Mucosa of gallbladder (tissue), 1 donor: Measurements from ENCODE around the gene TPCN2. TPM values are rescaled to one million over a fixed set of nuclear protein-coding genes. Genes with fewer than 3 reads are reported as not detected.

Experiments used
- DNase-seq: peaks from one replicate; pipeline ENCODE4 v3.0.0-alpha.2; 2020; ENCODE audit warnings: low spot score
- total RNA-seq: library from RNA; stranded (reverse); gene quantifications from one replicate; pipeline ENCODE4 v1.2.1, GENCODE V29; 2021
- donor health status: DM: no; HTN: no; CAD: no.

Gene TPCN2
- total RNA-seq, 1 donor from 2014 or later = 29.1 TPM

- DNase-seq = no peak
Measured at GRCh38 chr11:69094111-69094914, 45.6 kb downstream of the TPCN2 start.

GRCh38 chr11:69094915-69095290 lies 46.2 kb downstream of the TPCN2 start:
- DNase-seq = no peak

DNA sequence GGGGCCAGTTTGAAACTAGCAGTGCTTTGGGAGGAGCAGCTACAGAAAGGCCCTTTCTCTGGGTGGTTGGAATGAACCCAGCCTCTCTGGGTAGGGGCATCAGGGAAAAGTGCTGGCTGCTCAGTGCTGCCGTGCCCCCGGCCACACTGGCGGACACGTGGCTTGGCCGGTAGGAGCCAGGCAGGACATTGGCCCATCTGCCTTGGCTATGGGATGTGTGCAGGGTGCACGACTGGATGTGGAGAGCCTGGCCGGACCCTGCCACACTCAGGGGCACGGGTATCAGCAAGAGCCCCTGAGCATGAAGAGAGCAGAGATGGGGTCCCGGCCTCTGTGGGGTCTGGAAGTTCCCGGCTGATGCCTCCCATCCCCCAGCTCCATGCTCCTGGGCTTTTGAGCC lies 46.6 kb downstream of the TPCN2 start:
- DNase-seq = no peak

DNA sequence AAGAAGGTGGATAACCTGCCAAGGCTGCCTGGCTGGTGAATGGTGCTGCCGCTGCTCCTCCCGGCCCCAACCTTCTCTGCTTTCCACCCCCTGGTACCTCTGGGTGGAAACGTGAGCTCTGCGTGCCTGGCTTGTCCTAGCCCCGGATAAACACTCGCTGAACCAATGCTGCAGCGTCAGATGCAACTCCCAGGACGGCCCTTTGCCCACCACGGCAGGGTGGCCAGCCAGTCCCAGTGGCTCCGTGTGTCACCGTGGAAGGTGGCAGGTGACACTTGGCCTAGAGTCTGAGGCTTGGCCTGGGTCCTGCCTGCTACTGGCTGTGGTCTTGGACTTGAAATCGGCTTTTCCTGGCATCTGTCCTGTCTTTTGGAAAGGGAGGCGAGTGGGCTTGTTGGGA lies 47.7 kb downstream of the TPCN2 start:
- DNase-seq = no peak

GRCh38 chr11:69097263-69097662 lies 48.5 kb downstream of the TPCN2 start:
- DNase-seq = no peak

DNA sequence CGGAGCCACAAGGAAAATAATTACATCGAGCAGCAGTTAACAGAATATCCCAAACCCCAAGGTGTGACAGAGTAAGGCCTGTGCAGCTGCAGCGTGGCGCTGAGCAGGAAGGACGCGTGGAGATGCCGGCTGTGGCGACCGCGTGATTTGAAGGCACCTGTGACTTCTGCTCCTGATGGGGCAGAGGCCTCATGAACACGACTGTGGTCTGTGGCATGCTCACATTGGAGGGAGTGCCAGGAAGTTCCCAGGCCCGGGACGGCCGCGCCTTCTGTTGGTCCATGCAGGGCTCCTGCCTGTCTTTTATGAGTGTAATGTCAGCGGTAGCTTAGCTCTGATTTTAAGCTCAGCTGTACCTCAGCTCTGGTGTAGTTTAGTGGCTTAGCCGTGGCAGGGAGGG lies 50.4 kb downstream of the TPCN2 start:
- DNase-seq = no peak

- no peak for DNase-seq
Measured at GRCh38 chr11:69100454-69101114, 51.9 kb downstream of the TPCN2 start.

DNA sequence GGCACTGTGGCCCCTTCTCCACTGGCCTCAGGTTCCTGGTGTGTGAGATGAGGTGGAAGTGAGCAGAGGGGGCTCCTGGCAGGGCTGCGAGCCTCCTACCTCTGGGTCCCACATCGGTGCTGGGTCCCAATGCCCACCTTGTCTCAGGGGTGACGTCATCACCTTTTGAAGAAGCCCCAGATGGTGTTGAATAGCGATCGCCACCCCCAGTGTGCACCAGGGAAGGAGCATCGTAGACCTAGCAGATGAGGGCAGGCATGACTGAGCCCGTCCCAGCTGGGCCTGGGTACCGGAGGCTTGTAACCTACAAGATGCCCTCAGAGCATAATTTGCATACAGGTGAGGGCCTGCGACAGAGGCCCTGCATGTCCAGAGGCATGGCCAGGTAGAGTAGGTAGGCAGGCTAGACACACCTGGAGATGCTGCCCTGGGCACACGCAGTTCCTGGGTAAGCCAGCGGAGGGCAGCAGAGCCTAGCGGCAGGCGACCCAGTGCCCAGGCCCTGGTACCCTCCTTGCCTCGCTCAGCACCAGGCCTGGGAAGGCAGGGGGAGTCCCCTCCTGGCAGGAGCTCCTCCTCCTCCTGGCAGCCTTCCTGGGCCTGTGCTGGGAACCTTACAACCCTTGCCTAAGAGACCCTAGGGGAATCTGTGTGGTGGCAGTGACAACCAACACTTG lies 52.5 kb downstream of the TPCN2 start:
- DNase-seq = peak; percentile 69

- no peak for DNase-seq
Measured at GRCh38 chr11:69101792-69102695, 53.3 kb downstream of the TPCN2 start.

DNA sequence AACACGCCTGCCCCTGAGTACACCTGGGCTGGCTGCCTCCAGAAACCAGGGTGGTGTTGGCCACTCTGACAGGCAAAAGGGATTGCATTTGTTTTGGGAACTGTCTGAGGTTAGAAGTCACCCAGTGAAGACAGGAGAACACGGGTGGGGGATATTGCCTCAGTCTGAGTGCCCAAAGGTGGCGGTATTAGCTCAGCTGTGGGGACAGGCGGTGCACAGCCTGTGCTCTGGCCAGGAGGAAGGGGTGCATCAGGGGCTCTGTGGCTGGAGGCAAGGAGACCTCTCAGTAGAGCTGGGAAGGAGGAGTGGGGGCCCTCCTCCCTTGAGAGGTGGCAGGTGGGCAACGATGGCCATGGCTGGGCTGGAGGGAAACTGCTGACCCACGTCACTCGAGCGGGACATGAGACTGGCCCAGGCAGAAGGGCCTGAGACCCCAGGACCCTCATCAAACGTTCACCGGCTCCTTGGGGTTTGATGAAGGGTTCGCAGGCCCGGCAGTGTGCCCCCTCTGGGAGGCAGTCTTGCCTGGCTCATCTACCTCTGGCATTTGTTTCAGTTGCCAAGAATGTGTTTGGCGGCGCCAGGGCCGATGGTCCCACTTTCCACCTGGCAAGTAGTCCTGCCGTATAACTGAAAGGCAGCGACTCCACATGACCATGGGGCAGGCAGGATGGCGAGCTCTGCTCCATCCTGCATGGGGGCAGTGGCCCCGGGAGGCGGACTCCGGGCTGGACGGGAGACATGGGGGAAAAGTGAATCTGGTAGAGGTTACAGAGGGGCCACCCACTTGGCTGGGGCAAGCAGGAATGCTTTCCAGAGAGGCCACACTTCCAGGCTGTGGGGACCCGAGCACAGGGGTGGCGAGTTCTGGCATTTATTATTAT lies 54.2 kb downstream of the TPCN2 start:
- DNase-seq = no peak

DNA sequence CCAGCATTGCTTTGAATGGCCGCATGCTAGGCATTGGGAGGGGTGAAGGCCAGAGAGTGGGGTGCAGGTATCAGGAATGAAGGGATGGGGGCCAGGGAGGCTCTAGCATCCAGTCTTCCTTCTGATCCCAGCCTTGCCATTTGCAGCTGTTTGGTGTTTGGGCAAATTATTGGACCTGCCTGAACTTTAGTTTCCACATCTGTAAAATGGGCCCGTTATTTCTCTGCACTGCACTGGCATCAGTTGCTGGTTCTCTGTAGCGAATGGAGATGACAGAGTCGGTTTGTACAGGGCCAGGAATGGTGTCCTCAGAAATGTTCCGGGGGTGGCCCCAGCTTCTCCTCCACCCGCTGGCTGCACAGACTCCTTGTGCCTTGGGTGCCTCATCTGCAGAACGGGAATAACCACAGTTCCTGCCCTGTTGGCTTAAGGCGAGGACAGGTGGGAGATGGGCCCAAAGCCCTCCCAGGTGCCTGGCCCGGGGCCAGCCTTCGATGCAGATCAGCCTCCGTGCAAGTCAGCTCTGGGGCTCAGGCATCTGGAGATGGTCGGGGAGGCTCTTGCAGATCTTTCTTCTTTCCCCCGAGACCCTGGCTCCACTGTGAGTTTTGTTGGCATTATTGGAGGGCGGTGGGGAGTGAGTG lies 55.6 kb downstream of the TPCN2 start:
- DNase-seq = no peak

- DNase-seq = no peak
Measured at GRCh38 chr11:69104856-69105395, 56.2 kb downstream of the TPCN2 start.

GRCh38 chr11:69105461-69106030 lies 56.8 kb downstream of the TPCN2 start:
- DNase-seq = no peak

DNA sequence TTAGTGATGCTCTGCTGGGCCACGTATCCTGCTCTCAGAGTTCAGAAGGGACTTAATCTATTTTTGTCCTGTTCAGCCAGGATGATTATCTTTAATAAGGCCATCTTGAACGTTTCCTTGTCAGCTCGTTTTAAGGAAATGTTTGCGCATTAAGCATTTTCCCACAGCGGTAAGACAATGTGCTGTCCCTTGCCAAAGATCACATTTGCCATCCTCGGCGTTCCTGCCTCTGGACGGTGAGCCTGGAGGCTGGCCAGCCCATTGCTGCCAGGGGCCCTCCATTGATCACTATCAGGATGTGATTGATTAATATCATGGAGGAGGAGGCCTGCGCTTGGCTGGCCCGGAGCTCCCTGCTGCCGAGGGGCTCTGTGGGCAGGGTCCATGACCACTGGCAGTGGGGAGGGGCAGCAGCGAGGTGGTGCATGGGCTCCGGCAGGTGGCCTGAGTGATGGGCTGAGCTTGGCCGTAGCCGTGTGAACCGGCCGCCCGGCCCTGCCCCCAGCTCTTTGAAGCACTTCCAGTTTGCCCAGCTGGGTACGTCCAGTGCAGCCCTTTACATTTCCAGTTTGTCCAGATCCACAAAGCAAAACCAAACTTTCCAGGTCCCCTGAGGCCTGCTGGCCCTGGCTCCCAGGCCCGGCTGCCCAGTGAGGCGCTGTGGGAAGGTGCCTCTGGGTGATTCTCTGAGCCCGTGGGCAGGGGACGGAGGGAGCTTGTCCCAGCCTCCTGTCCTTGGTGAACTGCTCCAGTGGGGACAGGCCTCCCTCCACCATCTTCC lies 57.5 kb downstream of the TPCN2 start:
- no peak for DNase-seq

DNA sequence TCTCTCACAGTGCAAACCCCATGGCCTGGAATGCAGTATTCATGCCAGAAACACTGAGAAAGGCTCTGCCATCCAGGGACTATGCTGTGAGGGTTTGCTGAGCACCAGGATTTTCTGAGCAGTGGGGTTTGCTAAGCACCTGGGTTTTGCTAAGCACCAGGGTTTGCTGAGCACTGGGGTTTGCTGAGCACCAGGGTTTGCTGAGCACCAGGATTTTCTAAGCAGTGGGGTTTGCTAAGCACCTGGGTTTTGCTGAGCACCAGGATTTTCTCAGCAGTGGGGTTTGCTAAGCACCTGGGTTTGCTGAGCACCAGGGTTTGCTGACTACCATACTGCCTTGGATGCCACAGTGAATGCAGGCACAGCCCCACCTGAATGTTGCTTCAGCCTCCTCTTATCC lies 58.7 kb downstream of the TPCN2 start:
- no peak for DNase-seq

DNA sequence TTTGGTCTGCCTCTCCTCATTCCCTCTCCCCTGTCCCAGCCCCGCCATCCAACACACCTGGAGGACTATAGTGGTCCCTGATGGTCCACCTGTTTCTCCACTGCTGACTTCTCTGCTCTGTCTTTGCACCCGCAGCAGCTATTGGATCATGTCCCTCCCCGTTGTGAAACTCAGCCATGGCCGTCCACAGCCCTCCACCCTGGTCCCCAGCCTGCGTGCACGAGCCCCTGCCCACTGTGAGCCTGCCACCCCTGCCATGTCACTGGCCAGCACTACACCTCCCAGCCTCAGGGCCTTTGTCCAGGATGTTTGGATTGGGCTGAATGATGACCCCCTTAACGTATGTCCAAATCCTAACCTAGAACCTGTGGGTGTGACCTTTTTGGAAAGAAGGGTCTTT lies 59.3 kb downstream of the TPCN2 start:
- DNase-seq = no peak

GRCh38 chr11:69108559-69108958 lies 59.8 kb downstream of the TPCN2 start:
- no peak for DNase-seq

DNA sequence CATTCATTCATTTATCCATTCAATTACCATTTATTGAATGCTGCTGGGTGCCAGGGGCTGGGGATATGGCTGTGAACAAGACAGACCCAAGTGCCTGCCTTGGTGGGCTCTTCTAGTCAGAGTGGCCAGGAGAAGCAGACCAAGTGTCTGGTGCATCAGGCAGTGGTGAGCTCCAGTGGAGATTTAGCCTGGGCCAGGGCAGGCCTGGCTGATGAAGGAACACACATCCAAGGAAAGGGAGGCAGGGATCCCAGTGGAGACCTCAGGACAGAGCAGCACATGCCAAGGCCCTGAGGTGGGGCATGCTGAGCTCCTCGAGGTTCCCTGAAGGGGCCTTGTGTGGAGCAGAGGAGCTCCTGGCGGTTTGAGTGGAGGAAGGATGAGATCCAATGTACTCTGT lies 60.4 kb downstream of the TPCN2 start:
- DNase-seq = no peak

DNA sequence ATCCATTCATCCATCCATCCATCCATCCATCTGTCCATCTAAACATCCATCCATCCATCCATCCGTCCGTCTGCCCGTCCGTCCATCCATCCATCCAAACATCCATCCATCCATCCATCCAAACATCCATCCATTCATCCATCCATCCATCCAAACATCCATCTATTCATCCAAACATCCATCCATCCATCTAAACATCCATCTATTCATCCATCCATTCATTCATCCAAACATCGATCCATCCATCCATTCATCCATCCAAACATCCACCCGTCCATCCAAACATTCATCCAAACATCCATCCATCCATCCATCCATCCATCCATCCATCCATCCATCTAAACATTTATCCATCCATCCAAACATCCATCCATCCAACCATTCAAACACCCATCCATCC lies 61.7 kb downstream of the TPCN2 start:
- DNase-seq = no peak
